Stomach (tissue), 4 donors: ENCODE data around the gene ELOA.

Experiments
- EP300 ChIP-seq: sonication (generic); formaldehyde crosslinking; IDR thresholded peaks from one replicate; pipeline ENCODE4 v1.6.1; 2017; ENCODE audit warnings: antibody characterized with exemption
- POLR2A ChIP-seq, 4 donors: fragments of 450-650 bp; IDR thresholded peaks; one replicate each; pipeline ENCODE4 v1.6.1; 2016; ENCODE audit warnings: antibody characterized with exemption in 4 of 4, control low read depth in 2 of 4, mild to moderate bottlenecking in 1 of 4, moderate library complexity in 1 of 4
- POLR2AphosphoS5 ChIP-seq, 3 donors: sonication (generic); formaldehyde crosslinking; IDR thresholded peaks; one replicate each; pipeline ENCODE4 v1.6.1; 2016; ENCODE audit warnings: antibody characterized with exemption in 3 of 3
- TF ChIP-seq, protein P1 (sequence below), 7 experiments: fragments of 450-650 bp in 4 of 7; fragments of 200-600 bp in 3 of 7; sonication (generic) in 3 of 7; IDR thresholded peaks; one replicate each; pipeline ENCODE4 v1.5.1; 2016 to 2019; ENCODE audit warnings: antibody characterized with exemption in 7 of 7, control low read depth in 2 of 7, mild to moderate bottlenecking in 1 of 7

DNA sequence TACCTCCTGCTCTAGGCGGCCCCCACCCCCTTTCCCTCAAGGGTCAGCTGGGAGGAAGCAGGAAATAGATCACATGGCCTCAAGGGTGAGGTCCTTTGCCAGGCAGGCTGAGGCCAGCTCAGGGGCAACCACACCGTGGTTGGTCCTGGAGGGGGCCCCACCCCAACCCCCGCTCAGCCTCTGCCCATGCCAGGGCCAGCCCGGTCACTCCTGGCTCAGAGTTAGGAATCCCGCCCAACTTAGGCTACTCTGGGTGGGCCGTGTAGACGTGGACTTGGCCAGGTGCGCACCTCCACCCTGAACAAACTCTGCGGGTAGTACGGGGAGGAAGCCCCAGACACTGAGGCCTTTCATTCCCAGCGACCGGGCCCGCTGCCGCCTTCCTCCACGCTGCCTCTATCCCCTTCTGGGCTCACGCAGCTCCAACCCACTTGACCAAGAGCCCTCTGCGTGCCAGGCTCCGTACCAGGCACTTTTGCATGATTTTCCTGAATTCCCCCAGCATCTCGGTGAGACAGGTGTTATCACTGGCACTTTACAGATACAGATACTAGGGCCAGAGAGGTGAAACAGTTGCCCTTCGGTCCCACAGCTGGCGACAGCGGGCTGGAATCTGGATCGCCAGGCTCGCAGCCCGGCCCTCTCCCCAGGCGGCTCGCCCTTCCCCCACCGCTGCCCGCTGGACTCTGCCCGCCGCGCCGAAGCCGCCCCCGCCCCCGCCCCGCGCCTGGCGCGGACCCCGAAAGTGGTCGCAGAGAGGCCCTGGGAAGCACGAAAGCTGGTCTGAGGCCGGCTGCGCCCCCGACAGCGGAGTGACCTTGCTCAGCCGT, 56.5 kb downstream of the ELOA start:
- TF ChIP-seq EP300 (no peak), POLR2A (IDR thresholded peaks at IDR 0.05) (peak in 2 of 4 donors; percentile 37 to 53), POLR2AphosphoS5 (IDR thresholded peaks at IDR 0.05) (peak; percentile 54 to 96 (median 92))
- TF ChIP-seq, protein P1, sequence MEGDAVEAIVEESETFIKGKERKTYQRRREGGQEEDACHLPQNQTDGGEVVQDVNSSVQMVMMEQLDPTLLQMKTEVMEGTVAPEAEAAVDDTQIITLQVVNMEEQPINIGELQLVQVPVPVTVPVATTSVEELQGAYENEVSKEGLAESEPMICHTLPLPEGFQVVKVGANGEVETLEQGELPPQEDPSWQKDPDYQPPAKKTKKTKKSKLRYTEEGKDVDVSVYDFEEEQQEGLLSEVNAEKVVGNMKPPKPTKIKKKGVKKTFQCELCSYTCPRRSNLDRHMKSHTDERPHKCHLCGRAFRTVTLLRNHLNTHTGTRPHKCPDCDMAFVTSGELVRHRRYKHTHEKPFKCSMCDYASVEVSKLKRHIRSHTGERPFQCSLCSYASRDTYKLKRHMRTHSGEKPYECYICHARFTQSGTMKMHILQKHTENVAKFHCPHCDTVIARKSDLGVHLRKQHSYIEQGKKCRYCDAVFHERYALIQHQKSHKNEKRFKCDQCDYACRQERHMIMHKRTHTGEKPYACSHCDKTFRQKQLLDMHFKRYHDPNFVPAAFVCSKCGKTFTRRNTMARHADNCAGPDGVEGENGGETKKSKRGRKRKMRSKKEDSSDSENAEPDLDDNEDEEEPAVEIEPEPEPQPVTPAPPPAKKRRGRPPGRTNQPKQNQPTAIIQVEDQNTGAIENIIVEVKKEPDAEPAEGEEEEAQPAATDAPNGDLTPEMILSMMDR (IDR thresholded peaks at IDR 0.05) = no peak
